B cell (primary cell): Measurements from ENCODE around the gene GADD45A. TPM values are rescaled to one million over a fixed set of nuclear protein-coding genes. Genes with fewer than 3 reads are reported as not detected.

Source experiments
- ATAC-seq: fragments of 200-7000 bp; cut with Tn5 transposase; one replicate; pipeline ENCODE4 v1.10.0; 2021; ENCODE audit warnings: low read depth, mild to moderate bottlenecking, moderate number of reproducible peaks, moderate library complexity
- CTCF ChIA-PET: fragments of 350-600 bp; sonication (Branson Sonifier 250); formaldehyde crosslinking; loops from one replicate; lab custom pipeline; 2021; ENCODE audit warnings: antibody characterized with exemption, inconsistent platforms; lab: Charles Lee
- POLR2A ChIA-PET: fragments of 350-600 bp; sonication (Branson Sonifier 250); formaldehyde crosslinking; loops from one replicate; lab custom pipeline; 2021; ENCODE audit warnings: antibody characterized with exemption; lab: Charles Lee
- DNase-seq: peaks from one replicate; pipeline ENCODE4 v3.0.0; 2013
- H2AFZ ChIP-seq: 2 replicates; pipeline ENCODE4 v1.6.1; 2012; ENCODE audit warnings: mild to moderate bottlenecking, low read depth, low read length; ENCODE audit not compliant: insufficient read depth, poor library complexity, severe bottlenecking
- H3K27ac ChIP-seq, 2 donors: 1 replicate in 1 of 2; 2 replicates in 1 of 2; pipeline ENCODE4 v1.5.1; 2012 to 2013; ENCODE audit warnings: low read length in 2 of 2, mild to moderate bottlenecking in 2 of 2, moderate library complexity in 1 of 2
- H3K27me3 ChIP-seq, 4 experiments: fragments of 200-600 bp in 1 of 4; sonication (generic) in 1 of 4; replicated peaks in 1 of 4; 1 replicate in 2 of 4; 2 replicates in 2 of 4; pipeline versions ENCODE4 v1.6.1 to v1.7.0; 2013 to 2016; ENCODE audit warnings: low read length in 3 of 4, mild to moderate bottlenecking in 2 of 4, mixed read lengths in 1 of 4, moderate library complexity in 1 of 4; ENCODE audit not compliant: insufficient read depth in 4 of 4, control insufficient read depth in 3 of 4; ENCODE audit errors: control extremely low read depth in 1 of 4
- H3K36me3 ChIP-seq, 2 experiments: replicated peaks in 1 of 2; 1 replicate in 1 of 2; 2 replicates in 1 of 2; pipeline versions ENCODE4 v1.6.1 to v1.7.1; 2013; ENCODE audit warnings: low read length in 1 of 2; ENCODE audit not compliant: insufficient read depth in 2 of 2, control insufficient read depth in 1 of 2; ENCODE audit errors: control extremely low read depth in 1 of 2, extremely low read depth in 1 of 2
- H3K4me1 ChIP-seq, 2 donors: fragments of 200-600 bp in 1 of 2; sonication (generic) in 1 of 2; 1 replicate in 1 of 2; 2 replicates in 1 of 2; pipeline versions ENCODE4 v1.5.1 to v1.6.1; 2013 to 2017; ENCODE audit warnings: low read length in 2 of 2; ENCODE audit not compliant: control insufficient read depth in 2 of 2, insufficient read depth in 2 of 2
- H3K4me2 ChIP-seq: replicated peaks from 2 replicates; pipeline ENCODE3; 2012; ENCODE audit warnings: mild to moderate bottlenecking, low read depth, low read length; ENCODE audit not compliant: poor library complexity, severe bottlenecking
- H3K4me3 ChIP-seq, 5 experiments: fragments of 200-600 bp in 1 of 5; sonication (generic) in 1 of 5; 1 replicate in 3 of 5; 2 replicates in 2 of 5; pipeline versions ENCODE4 v1.5.1 to v1.7.0; 2011 to 2016; ENCODE audit warnings: low read length in 4 of 5, mild to moderate bottlenecking in 4 of 5, low read depth in 2 of 5, control low read depth in 1 of 5, moderate library complexity in 1 of 5; ENCODE audit not compliant: insufficient read depth in 1 of 5; ENCODE audit errors: control extremely low read depth in 1 of 5, extremely low read depth in 1 of 5
- H3K79me2 ChIP-seq: fragments of 200-600 bp; sonication (generic); one replicate; pipeline ENCODE4 v1.6.0; 2016; ENCODE audit warnings: low read length; ENCODE audit not compliant: control insufficient read depth, insufficient read depth
- H3K9ac ChIP-seq: fragments of 200-600 bp; sonication (generic); 2 replicates; pipeline ENCODE4 v1.6.1; 2017; ENCODE audit warnings: mild to moderate bottlenecking, low read length, moderate library complexity
- H3K9me3 ChIP-seq, 3 donors: one replicate each; pipeline versions ENCODE4 v1.6.1 to v1.7.1; 2013; ENCODE audit warnings: low read length in 2 of 3; ENCODE audit not compliant: control insufficient read depth in 2 of 3, insufficient read depth in 1 of 3; ENCODE audit errors: control extremely low read depth in 1 of 3
- H4K20me1 ChIP-seq: 2 replicates; pipeline ENCODE4 v1.6.0; 2012; ENCODE audit warnings: mild to moderate bottlenecking, low read length; ENCODE audit not compliant: insufficient read depth, control insufficient read depth, poor library complexity, severe bottlenecking
- H3K27ac Mint-ChIP-seq: one replicate; pipeline ENCODE4 v1.8.0; 2021; ENCODE audit warnings: mixed read lengths
- H3K27me3 Mint-ChIP-seq: one replicate; pipeline ENCODE4 v1.8.0; 2021; ENCODE audit warnings: mixed read lengths
- H3K4me1 Mint-ChIP-seq: one replicate; pipeline ENCODE4 v1.8.0; 2021; ENCODE audit warnings: mixed read lengths
- H3K4me3 Mint-ChIP-seq: one replicate; pipeline ENCODE4 v1.8.0; 2021; ENCODE audit warnings: mixed read lengths
- H3K9me3 Mint-ChIP-seq: one replicate; pipeline ENCODE4 v1.8.0; 2022; ENCODE audit warnings: mixed read lengths; ENCODE audit not compliant: insufficient read depth
- CTCF ChIP-seq: fragments of 200-600 bp; IDR thresholded peaks from one replicate; pipeline ENCODE4 v1.8.0; 2022; ENCODE audit warnings: antibody characterized with exemption, mild to moderate bottlenecking
- EZH2 ChIP-seq: IDR thresholded peaks from 2 replicates; pipeline ENCODE4 v1.6.1; 2012; ENCODE audit warnings: borderline replicate concordance, low read depth, mild to moderate bottlenecking, moderate library complexity, low read length; ENCODE audit not compliant: insufficient read depth, poor library complexity, severe bottlenecking
- WGBS: methylation state at CpG from one replicate; pipeline ENCODE4 v1.1.5; 2013; ENCODE audit warnings: missing lambda C conversion rate; ENCODE audit not compliant: insufficient coverage; 5-methylcytosine and 5-hydroxymethylcytosine counted together
- intact Hi-C: fragments of 100-400 bp; cut with micrococcal nuclease; formaldehyde crosslinking; loops from one replicate; pipeline ENCODE4 v1.10.0; 2022
- polyA plus RNA-seq: library from polyadenylated mRNA; depleted of rRNA; stranded (reverse); fragments of >200 nt; gene quantifications from 2 replicates; pipeline ENCODE4 v1.2.3, GENCODE V29; 2012
- total RNA-seq, 2 donors: library from RNA; stranded (reverse); fragments of 120-200 nt in 1 of 2; gene quantifications; 1 replicate in 1 of 2; 2 replicates in 1 of 2; pipeline versions ENCODE4 v1.2.3 to v1.2.4, GENCODE V29; 2013 to 2022

Gene GADD45A
- total and polyA plus RNA-seq, 2 donors (not counting 1 experiment from before 2014, with no cell fraction given), result 11.6 to 21.1 TPM

DNA sequence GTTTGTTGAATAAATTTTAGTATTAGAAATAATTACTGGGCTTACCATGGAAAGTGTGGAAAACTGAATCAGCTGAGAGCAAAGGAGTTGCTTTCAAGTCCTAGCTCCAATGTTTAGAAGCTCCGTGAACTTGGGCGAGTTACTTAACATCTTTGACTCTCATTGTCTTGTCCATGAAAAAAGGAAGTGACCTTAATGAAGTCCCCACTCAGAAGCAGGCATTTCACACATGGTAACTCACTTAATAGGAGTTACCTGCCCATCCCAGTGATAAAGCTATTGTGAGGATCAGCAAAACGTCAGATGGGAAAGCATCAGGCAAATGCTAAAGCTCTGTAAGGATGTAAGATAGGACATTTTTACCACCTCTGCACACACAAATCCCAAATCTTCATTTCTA lies 34.0 kb upstream of the GADD45A start:
- Histone ChIP-seq H3K4me2 (no peak overlapping the region), H3K27me3 (no peaks in the 10 kb centered on the region), H3K4me1 (no peaks in the 10 kb centered on the region), H3K79me2 (no peaks in the 10 kb centered on the region), H3K9ac (no peak overlapping the region), H3K27ac (no peak overlapping the region), H2AFZ (no peak overlapping the region), H3K9me3 (no peaks in the 10 kb centered on the region), H3K4me3 (no peak overlapping the region), H4K20me1 (no peaks in the 10 kb centered on the region), H3K36me3 (no peaks in the 10 kb centered on the region)
- DNase-seq (no peak), ATAC-seq (no peak)
- peaks cover 7% of the 10 kb centered on the region for H3K27me3 Mint-ChIP-seq
- intact Hi-C loops, result no loop called here
- WGBS, result no CpG with 5 or more reads among the region's 3 CpGs
- CTCF ChIA-PET, result no interaction called here
- POLR2A ChIA-PET, result no interaction called here
- no peak for TF ChIP-seq CTCF
- TF ChIP-seq EZH2, result no peak
- no peak overlapping the region for H3K27ac Mint-ChIP-seq
- no peaks in the 10 kb centered on the region for H3K9me3 Mint-ChIP-seq
- no peak overlapping the region for H3K4me3 Mint-ChIP-seq
- no peaks in the 10 kb centered on the region for H3K4me1 Mint-ChIP-seq

GRCh38 chr1:67652800-67653199 lies 32.2 kb upstream of the GADD45A start:
- H3K4me2 ChIP-seq, result no peak overlapping the region
- H3K4me3 ChIP-seq, result no peak overlapping the region
- no peak overlapping the region for H3K27ac ChIP-seq
- Mint-ChIP-seq H3K4me1 (no peaks in the 10 kb centered on the region), H3K27ac (no peak overlapping the region), H3K9me3 (no peaks in the 10 kb centered on the region), H3K4me3 (no peak overlapping the region), H3K27me3 (peaks cover 7% of the 10 kb centered on the region)
- ATAC-seq (no peak), DNase-seq (no peak)
- peaks cover 0 to 4% (median 0%) of the 10 kb centered on the region in 4 experiments for H3K27me3 ChIP-seq
- POLR2A ChIA-PET, result no interaction called here
- no peak overlapping the region for H2AFZ ChIP-seq
- H3K9ac ChIP-seq, result no peak overlapping the region
- intact Hi-C loops, result no loop called here
- WGBS, result 86% methylated on average over 1 of the region's 2 CpGs
- no peaks in the 10 kb centered on the region for H3K4me1 ChIP-seq
- no peaks in the 10 kb centered on the region for H3K36me3 ChIP-seq
- H3K79me2 ChIP-seq, result no peaks in the 10 kb centered on the region
- CTCF ChIA-PET, result no interaction called here
- TF ChIP-seq EZH2, result no peak
- TF ChIP-seq CTCF, result no peak
- no peaks in the 10 kb centered on the region for H3K9me3 ChIP-seq
- H4K20me1 ChIP-seq, result no peaks in the 10 kb centered on the region
